IPS-18c (cell line): ENCODE data around the gene WWC1.
"Not testable (repeated sequence)": the region's sequence is repeated elsewhere in the genome, so short reads cannot be mapped to it uniquely, and the experiment has no call there.

Experiments
- H3K4me3 ChIP-seq: 2 replicates; pipeline ENCODE4 v1.7.0; 2013; ENCODE audit warnings: low read depth, mild to moderate bottlenecking, low read length, moderate library complexity; ENCODE audit not compliant: insufficient read depth
- H3K9me3 ChIP-seq: one replicate; pipeline ENCODE4 v1.6.1; 2013; ENCODE audit warnings: mild to moderate bottlenecking, low read length, moderate library complexity; ENCODE audit not compliant: control insufficient read depth, insufficient read depth

Gene WWC1

GRCh38 chr5:168275940-168276339, 15.5 kb upstream of the WWC1 start:
- Histone ChIP-seq H3K4me3 (no peak overlapping the region), H3K9me3 (no peaks in the 10 kb centered on the region)

- no peak overlapping the region for H3K4me3 ChIP-seq
Measured at GRCh38 chr5:168282120-168282519, 9.3 kb upstream of the WWC1 start.

GRCh38 chr5:168284809-168285208, 6.6 kb upstream of the WWC1 start:
- no peaks in the 10 kb centered on the region for H3K9me3 ChIP-seq
- no peak overlapping the region for H3K4me3 ChIP-seq

More at GRCh38 chr5:168282120-168282519, 9.3 kb upstream of the WWC1 start:
- H3K9me3 ChIP-seq, result no peaks in the 10 kb centered on the region

GRCh38 chr5:168285696-168286095, 5.7 kb upstream of the WWC1 start:
- H3K4me3 ChIP-seq, result no peak overlapping the region
- H3K9me3 ChIP-seq, result no peaks in the 10 kb centered on the region

GRCh38 chr5:168286386-168286785, 5.1 kb upstream of the WWC1 start:
- Histone ChIP-seq H3K9me3 (no peaks in the 10 kb centered on the region), H3K4me3 (no peak overlapping the region)

GRCh38 chr5:168286863-168287262, 4.6 kb upstream of the WWC1 start:
- H3K9me3 ChIP-seq, H3K4me3 ChIP-seq: not testable (repeated sequence)

- Histone ChIP-seq H3K9me3 (no peaks in the 10 kb centered on the region), H3K4me3 (no peak overlapping the region)
Measured at GRCh38 chr5:168287362-168287761, 4.1 kb upstream of the WWC1 start.

- Histone ChIP-seq H3K9me3 (no peaks in the 10 kb centered on the region), H3K4me3 (no peak overlapping the region)
Measured at GRCh38 chr5:168288349-168289245, 2.8 kb upstream of the WWC1 start.

- H3K9me3 ChIP-seq, result peaks cover 2% of the 10 kb centered on the region
Measured at GRCh38 chr5:168290902-168291341, 523 bp upstream of the WWC1 start.

GRCh38 chr5:168291964-168292785, 730 bp downstream of the WWC1 start:
- Histone ChIP-seq H3K4me3 (peak overlapping the region; percentile 70), H3K9me3 (peaks cover 2% of the 10 kb centered on the region)

More at GRCh38 chr5:168290902-168291341, 523 bp upstream of the WWC1 start:
- peak overlapping the region; percentile 70 for H3K4me3 ChIP-seq

- Histone ChIP-seq H3K4me3 (peak overlapping the region; percentile 70), H3K9me3 (peaks cover 2% of the 10 kb centered on the region)
Measured at GRCh38 chr5:168292786-168293696, 1.6 kb downstream of the WWC1 start.

GRCh38 chr5:168295574-168296201, 4.2 kb downstream of the WWC1 start:
- Histone ChIP-seq H3K9me3 (peaks cover 2% of the 10 kb centered on the region), H3K4me3 (no peak overlapping the region; the same call in 1 of the 2 replicates)

- Histone ChIP-seq H3K4me3 (no peak overlapping the region), H3K9me3 (peaks cover 2% of the 10 kb centered on the region)
Measured at GRCh38 chr5:168296682-168297081, 5.2 kb downstream of the WWC1 start.

- H3K9me3 ChIP-seq, result no peaks in the 10 kb centered on the region
- no peak overlapping the region for H3K4me3 ChIP-seq
Measured at GRCh38 chr5:168298949-168299348, 7.5 kb downstream of the WWC1 start.

- H3K9me3 ChIP-seq, result no peaks in the 10 kb centered on the region
- H3K4me3 ChIP-seq, result no peak overlapping the region
Measured at GRCh38 chr5:168299372-168299771, 7.9 kb downstream of the WWC1 start.

- Histone ChIP-seq H3K9me3 (no peaks in the 10 kb centered on the region), H3K4me3 (no peak overlapping the region)
Measured at GRCh38 chr5:168300326-168301182, 9.1 kb downstream of the WWC1 start.
